Measurements from ENCODE around the gene CALU.

Gene CALU

DNA sequence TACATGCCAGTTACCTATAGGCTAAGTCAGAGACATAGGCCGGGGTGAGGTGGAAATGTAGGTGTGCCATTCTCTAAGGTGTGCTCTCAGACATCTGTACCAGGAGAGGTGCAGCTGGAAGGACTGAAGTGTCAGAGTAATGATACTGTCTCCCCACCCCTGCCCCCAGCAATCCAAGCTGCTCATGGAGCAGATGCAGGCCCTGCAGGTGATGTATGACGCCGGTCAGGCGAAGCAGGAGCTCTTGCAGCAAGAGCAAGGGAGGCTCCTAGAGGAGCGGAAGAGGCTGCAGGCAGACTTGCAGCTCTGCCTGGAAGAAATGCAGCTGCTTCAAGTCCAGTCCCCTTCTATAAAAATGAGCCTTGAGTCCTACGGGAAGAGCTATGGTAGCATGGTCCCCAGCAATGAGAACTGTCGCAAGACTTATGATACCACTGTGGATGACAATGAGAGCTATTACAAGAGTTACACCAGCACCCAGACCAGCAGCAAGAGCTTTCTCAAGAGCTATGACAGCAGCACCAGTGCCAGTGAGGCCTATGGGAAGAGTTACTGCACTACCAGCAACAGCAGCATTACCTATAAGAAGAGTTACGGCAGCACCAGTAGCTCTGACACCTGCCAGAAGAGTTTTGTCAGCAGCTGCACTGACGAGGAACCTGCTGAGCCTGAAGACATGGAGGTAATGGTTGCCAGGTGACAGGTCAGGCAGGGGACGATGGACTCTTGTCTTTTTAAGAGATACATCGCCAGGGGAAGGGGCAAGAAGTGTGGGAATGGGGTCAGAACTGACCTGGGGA lies 72.7 kb downstream of the CALU start:
- DNase-seq: no peak

DNA sequence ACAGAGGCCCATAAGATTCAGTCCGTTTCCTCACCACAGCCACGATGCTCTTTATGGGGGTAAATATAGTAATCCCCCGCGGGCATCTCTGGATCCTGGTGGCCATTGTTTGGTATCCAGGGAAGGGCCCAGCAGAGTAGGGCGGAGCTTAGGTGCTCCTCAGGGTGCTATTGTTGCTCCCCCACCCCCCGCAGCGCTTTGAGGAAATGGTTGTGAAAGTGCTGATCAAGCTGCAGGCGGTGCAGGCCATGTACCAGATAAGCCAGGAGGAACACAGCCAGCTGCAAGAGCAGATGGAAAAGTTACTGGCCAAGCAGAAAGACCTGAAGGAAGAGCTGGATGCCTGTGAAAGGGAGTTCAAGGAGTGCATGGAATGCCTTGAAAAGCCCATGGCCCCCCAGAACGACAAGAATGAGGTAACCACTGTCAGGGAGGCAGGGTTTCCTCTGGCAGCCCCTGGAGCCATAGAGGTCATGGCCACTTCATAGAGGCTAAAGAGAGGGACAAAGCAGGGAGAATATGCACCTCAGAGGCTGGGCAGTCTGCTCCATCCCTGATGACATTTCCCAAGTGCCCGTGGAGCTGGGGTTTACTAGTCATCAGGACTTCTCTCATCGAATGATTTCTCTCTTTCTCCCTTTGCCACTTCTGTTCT lies 73.5 kb downstream of the CALU start:
- peak in 1 of 14 donors; percentile 34 for DNase-seq

DNA sequence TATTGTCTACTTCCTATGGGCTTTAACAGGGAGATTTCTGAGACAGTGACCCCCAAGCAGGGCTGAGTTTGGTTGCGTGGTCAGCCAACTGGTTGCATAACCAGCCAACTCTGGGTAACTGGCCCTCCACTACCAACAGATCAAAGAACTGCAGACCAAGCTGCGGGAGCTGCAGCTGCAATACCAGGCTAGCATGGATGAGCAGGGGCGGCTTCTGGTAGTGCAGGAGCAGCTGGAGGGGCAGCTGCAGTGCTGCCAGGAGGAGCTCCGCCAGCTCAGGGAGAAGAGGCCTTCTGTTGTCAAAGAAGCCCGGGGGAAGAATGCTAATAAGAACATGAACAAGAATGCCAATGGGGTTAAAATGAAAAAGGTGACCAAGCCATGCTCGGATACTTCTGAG lies 75.3 kb downstream of the CALU start:
- peak in 7 of 14 donors; percentile 18 to 54 (median 32) for DNase-seq

DNA sequence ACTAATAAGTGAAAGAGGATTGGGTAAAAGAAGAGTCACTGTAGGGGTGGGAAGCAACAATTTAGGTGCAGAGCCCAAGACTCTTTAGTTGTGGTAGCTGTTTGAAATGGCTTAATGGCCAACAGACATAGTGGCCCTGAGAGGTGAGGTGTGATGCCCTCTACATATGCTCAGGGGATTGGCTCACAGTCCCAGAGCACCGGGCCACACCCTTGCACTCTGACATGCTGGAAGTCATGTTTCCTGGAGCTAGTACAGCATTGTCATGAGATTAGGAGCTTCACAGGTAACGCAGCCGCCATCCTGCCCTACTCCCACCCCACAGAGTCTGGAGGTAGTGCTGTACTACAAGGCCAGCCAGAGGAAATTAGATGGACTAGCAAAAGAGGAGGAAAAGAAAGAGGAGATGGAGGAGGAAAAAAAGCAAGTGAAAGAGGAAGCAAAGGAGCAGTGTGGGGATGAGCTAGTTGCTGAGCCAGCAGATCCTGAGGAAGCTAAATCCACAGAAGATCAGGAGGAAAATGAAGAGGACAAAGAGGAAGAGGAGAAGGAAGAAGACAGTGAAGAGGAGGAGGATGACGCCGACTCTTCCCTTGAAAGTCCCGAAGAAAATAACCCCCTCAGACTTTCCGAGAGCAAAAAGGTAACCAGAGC lies 76.3 kb downstream of the CALU start:
- DNase-seq: no peak

DNA sequence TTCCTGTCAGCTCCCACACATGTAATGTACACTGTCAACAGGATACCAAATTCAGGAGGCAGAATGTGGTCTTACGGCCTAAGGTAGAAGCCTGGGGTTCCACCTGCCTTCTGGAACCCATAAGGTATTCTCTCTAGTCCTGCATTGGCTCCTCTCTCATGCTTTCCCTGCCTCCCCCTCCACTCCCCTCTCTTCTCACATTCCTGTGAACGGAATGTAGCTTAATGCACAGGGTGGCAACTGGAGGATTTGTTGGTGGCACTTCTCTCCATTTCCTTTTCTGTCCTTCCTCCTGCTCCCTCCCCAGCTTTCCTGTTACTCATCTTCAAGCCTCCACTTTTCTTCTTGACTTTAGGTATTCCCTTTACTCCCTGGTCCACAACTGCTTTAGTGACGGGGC lies 79.5 kb downstream of the CALU start:
- no peak for DNase-seq
